H1 (cell line): Measurements from ENCODE around the gene RDH12. TPM values are rescaled to one million over a fixed set of nuclear protein-coding genes. Genes with fewer than 3 reads are reported as not detected.

Source experiments
- CEBPB ChIP-seq: IDR thresholded peaks from 2 replicates; pipeline ENCODE4 v1.6.1; 2012; ENCODE audit warnings: low read depth, low read length
- CHD1 ChIP-seq: IDR thresholded peaks from 2 replicates; pipeline ENCODE4 v1.6.1; 2012; ENCODE audit warnings: low read depth, low read length, improper control_type of control experiment
- CTBP2 ChIP-seq: IDR thresholded peaks from 2 replicates; pipeline ENCODE4 v1.7.0; 2011; ENCODE audit warnings: borderline replicate concordance, mild to moderate bottlenecking, moderate library complexity, mixed read lengths, low read length; ENCODE audit not compliant: insufficient read depth, insufficient read length
- HDAC6 ChIP-seq: IDR thresholded peaks from one replicate; pipeline ENCODE4 v1.7.1; 2012; ENCODE audit warnings: low read depth, mild to moderate bottlenecking, inconsistent platforms, low read length, moderate library complexity
- JUND ChIP-seq: IDR thresholded peaks from 2 replicates; pipeline ENCODE4 v1.6.1; 2011; ENCODE audit warnings: mild to moderate bottlenecking, improper control_type of control experiment, low read length
- POU5F1 ChIP-seq: IDR thresholded peaks from 2 replicates; pipeline ENCODE4 v1.6.1; 2011; ENCODE audit warnings: low read depth, mild to moderate bottlenecking, low read length, moderate library complexity
- RNF2 ChIP-seq: fragments of 200-900, 300-1000 bp; sonication (generic); IDR thresholded peaks from 2 replicates; pipeline ENCODE4 v1.7.1; 2016; ENCODE audit warnings: borderline replicate concordance, low read depth, mild to moderate bottlenecking, antibody characterized with exemption, low read length; ENCODE audit not compliant: poor library complexity, severe bottlenecking; ENCODE audit errors: missing control alignments
- polyA plus RNA-seq, 7 experiments: library from polyadenylated mRNA; depleted of rRNA in 3 of 7; stranded (reverse) in 5 of 7; unstranded in 2 of 7; fragments of >200 nt in 5 of 7; fragments of 200-250 nt in 2 of 7; gene quantifications; 1 replicate in 5 of 7; 2 replicates in 1 of 7; 4 replicates in 1 of 7; pipeline versions ENCODE4 v1.2.1 to v1.2.3, GENCODE V29; 2011 to 2013; ENCODE audit warnings: missing spikeins in 2 of 7, mixed read lengths in 2 of 7
- total RNA-seq: library from RNA; stranded (reverse); fragmentation: NEBNext Ultra II Directional; extraction: Animal tissue kit (Norgen Biotek cat#: 25700); gene quantifications from 2 replicates; pipeline ENCODE4 v1.2.1, GENCODE V29; 2021

RDH12 gene
- total and polyA plus RNA-seq, 2 of the 8 experiments (the other 6 are each of a cell fraction or from before 2014, with no cell fraction given), result 1.2 to 1.5 TPM

DNA sequence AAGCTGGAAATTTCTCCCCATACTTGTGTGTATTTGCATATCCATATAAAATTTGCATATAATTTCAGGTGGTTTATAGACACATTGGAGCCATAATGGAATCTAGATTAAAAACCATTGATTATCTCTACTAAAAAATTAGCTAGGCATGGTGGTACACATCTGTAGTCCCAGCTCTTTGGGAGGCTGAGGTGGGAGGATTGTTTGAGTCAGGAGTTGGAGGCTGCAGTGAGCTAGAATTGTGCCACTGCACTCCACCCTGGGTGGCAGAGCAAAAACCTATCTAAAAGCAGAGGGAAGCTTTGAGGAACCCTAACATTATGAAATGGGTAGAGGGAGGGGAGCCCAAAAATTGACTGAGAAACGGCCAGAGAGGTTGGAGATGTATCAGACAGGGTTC, 3.5 kb upstream of the RDH12 start (continued):
- TF ChIP-seq HDAC6, result no peak
- TF ChIP-seq POU5F1, result no peak
- TF ChIP-seq JUND, result no peak
- no peak for TF ChIP-seq RNF2
- TF ChIP-seq CHD1, result no peak
- TF ChIP-seq CEBPB, result no peak
- TF ChIP-seq CTBP2, result no peak
- TF ChIP-seq, all 59 proteins: peak for 0
